Tongue (tissue), 2 donors: ENCODE data around the gene GRK4. TPM values are rescaled to one million over a fixed set of nuclear protein-coding genes. Genes with fewer than 3 reads are reported as not detected.
"Not testable (repeated sequence)": the region's sequence is repeated elsewhere in the genome, so short reads cannot be mapped to it uniquely, and the experiment has no call there.

ENCODE experiments used
- DNase-seq: peaks from one replicate; pipeline ENCODE4 v3.0.0-alpha.2; 2015
- total RNA-seq: library from RNA; depleted of rRNA; stranded (reverse); fragments of >200 nt; gene quantifications from one replicate; pipeline ENCODE4 v1.2.3, GENCODE V29; 2014

GRK4 gene
- total RNA-seq, 1 donor from 2014 or later: 7.4 TPM

DNA sequence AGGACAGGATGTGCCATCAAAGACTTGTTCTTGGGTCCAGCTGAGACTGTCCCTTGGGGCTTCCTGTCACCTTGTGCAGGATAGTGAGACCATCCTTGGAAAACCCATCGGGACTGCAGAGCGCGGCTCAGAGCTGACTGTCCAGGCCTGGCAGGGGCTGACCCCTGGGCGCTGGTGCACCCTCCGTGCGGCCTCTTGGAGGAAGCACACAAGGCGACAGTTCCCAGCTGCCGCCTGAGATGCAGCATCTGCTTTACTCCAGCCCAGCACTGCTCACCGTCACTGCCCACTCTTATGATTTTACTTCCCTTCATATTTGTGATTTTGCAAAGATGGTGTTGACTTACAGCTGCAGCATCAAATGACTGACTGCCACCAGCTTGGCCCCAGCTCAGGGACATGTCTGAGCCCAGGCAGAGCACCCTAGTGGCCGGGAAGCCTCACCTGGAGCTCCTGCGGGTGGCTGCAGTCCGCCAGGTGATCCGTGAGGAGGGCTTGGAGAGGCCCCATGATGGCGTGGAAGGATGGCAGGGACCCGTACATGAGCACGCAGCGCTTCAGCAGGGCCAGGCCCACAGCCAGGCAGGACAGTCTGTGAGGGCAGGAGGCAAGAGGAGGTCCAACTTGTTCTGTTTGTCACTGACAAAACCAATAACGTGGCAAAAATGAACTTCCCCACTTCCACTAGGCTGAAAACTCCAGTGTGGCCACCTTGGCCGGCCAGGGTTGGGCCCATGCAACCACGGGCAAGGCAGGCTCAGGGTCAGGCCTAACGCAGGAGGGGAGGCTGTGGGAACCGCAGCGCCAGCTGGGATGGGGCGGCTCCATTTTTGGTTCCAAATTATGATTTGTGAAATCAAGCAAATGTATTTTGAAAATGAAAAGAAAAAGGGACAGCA is 22.0 kb upstream of the GRK4 start:
- DNase-seq: no peak

DNA sequence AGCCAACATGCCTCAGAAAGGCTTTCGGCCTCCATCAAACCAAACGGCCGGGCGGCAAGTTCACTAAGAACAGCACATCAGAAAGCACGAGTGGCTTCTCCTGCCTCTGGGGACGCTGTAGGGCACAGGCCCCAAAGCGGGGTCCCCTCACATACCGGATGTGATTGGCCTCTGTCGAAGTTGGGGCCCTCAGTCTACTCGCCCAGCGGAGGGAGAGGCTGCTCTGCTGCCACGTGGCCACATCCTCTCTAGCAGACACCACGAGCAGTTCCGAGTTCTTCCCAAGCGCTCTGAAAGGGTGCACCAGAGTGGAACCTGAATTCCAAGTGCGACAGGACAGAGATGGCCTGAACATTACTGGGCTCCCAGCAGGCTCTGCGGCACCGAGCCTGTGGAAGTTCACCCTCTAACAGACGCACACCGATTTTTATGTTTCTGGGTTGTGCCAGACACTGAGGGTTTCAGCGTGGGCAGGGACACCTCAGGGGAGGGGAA is 21.3 kb upstream of the GRK4 start:
- DNase-seq: no peak

DNA sequence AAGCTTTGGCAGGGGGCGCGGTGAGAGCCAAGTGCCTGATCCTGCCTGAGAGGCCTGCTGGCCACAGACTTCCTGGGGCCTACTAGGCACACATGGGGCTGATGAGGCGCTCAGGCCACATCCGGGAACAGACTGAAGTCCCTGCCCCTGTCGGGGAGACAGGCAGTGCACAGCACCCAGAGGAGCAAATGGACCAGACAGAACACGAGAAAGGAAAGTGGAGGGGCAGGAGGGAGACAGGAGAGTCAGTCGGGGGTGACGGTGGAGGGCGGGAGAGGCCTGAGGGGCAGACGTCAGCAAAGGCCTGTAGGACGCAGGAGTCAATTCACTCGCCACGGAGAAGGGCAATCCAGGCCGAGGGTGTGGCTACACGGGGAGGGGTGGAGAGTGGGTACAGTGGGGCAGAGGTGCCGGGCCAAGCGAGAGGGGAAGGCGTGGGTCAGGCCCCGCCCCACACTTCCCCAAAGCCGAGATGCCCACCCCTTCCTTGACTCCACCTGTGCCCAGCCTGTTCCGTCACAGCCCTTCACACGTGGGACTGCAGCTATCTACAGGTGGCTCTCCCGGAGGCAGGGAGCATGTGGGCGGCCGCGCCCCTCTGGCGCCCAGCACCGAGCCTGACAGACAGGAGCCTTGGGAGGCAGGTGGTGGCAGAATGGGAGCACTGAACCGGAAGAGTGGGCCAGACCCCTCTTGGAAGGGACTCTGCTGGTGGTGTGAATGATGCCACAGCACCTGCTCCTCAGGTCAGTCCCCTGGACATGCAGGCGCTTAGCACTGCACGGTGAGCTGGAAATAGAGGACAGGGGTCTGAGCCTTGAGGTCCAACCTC is 20.6 kb upstream of the GRK4 start:
- DNase-seq: no peak

DNA sequence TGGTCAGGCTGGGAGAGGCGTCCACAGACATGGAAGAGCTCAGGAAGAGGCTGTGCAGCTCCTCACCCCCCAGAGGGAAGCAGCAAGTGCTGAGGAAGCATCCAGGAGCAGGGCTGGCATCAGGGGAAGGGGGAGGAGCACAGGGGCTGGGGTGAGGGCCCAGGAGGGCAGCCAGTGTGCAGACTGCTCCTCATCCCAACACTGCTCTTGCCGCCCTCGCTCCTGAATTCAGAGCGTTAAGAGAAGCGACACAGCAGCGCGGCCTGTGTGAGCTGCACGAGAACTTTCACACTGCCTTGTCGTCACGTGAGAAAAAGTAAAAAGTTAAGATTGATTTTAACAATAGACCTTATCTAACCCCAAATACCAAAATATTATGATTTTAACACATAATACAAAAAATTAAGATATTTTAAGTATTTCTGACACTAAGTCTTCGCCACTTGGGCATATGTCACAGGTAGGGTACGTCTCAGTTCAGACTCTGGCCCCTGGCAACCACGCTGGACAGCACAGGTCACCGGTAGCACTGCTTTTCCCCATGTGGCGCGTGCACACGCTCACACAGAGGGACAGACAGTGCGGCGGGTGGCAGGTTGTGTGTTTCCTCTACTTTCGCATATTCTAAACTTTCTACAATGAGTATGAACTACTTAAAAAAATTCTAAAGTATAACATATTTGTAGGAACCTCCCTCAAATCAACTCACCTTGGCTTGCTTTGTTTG is 19.8 kb upstream of the GRK4 start:
- no peak for DNase-seq

DNA sequence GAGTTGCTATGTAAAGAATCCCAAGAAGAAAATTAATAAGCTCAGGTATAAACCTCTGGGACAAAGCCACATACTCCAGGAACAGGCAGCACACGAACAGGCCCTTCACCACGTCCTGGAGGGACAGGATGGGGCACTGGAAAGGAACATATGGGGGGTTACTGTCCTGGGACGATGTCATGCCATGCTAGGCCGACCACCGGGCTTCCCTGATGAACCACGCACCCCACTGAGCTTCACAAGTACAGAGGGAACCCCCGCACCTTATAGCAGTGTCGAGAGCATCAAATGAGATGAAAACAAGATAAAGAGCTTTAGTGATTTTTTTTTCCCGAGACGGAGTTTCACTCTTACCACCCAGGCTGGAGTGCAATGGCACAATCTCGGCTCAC is 19.3 kb upstream of the GRK4 start:
- no peak for DNase-seq

DNA sequence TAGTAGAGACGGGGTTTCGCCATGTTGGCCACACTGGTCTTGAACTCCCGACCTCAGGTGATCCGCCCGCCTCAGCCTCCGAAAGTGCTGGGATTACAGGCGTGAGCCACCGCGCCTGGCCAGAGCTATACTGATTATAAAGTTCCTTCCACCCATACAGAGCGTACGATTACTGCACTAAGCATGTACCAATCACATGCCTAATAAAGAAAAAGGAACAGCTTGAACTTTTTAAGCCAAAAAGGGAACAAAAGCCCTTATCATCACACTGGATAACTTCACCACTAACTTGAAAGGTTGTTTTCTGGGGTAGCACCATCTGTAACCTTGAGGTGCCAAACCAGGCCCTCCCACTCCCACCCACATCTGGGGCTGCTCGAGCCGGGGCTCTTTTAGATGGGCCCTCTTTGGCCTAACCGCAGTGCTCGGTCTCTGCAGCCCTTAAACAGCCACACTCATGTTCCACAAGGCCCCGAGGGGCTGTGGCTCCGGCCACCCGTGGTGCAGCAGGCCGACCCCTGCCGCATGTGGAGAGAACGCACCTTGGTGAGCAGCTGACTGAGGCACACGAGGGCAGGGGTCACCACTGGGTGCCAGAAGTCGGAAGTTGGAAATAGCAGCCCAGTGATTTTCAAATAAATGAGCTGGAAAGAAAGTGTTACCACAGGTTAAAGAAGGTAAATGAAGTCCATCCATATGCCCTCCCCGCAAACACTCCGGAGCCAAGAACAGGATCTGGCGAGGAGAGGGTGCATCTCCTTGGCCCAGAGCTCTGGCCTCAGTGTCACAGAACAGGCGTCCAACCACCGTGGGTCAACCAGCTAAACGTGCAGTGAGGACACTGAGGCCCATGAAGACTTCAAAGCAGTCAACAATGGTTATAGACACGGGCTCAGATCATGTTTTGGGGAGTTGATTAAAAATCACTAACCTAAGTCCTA is 18.5 kb upstream of the GRK4 start:
- no peak for DNase-seq

DNA sequence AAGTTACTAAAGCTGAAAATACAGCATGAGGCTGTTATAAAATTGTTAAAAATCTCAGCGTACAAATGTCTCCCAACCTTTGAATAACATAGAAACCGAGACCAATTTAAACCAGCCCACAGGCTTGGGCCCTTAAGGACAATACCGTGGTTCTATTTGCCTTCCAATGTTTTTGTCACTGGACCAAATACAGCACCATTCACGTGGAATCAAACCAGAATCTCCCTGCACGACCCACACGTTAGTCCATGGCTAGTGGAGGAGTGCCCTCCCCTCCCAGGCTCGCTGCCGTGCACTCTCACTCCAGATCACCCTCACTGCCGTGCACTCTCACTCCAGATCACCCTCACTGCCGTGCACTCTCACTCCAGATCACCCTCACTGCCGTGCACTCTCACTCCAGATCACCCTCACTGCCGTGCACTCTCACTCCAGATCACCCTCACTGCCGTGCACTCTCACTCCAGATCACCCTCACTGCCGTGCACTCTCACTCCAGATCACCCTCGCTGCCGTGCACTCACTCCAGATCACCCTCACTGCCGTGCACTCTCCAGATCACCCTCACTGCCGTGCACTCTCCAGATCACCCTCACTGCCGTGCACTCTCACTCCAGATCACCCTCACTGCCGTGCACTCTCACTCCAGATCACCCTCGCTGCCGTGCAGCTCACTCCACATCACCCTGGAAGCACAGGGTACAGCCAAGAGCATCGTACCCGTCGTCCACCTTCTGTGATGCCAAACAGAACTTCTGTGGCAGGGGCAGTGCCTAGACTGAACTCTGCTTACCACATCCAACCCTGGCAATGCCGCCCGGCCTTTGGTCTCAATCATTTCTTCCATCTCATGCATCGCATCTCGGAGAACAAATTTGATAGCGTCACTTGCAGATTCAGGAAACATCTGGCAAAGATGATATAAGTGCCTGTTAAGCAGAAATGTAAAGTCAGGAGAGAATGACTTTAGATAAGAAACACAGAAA is 17.5 kb upstream of the GRK4 start:
- DNase-seq: not testable (repeated sequence)

DNA sequence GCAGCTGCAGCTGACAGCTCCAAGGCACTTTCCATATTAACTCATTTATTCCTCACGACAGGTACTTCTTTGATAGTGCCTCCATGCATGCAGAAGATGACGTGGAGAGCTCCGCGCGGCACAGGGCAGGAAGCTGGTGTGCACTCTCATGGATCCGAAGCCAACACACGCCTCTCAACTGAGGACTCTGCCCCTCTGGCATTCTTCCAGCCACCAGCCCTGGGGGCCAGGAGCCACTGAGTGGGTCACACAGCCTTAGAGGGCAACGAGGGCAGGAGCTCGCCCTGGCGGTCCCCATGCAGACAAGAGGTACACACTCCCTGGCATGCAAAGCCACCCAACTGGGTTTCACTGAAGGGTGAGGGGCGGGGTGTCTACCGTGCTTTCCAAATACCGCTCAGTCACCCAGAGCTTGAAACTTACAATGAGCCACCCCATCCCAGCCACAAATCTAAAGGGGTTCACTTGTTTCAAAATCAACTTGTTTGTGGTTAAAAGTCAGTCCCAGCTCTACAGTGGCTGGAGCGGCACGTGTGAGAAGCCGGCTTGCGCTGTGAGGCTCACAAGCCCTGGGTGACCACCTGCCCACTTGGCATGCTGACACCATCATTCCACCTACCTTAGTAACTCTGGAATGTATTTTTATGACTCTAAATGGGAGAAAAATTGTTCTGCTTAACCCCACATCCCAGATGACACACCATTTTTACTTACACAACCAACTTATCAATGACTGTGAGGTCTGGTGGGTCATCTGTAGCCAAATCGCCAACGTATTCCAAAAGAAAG is 16.4 kb upstream of the GRK4 start:
- no peak for DNase-seq

DNA sequence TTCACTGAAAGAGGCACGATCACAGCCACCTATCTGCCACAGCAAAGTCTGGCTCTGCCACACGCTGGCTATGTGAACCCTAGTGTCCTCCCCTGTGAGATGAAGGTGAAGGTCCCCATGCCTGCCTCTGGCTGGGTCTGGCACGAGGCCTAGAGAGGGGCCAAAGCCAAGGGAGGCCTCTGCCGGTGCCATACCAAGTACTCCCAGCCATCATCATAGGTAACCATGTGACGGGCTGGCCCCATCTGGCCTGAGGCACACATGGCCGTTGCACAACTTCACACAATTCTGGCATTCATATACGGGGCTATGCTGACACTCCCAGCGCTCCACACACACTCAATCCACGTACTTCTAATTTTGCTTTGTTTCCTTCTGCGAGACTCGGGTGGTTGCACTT is 15.4 kb upstream of the GRK4 start:
- DNase-seq: no peak

DNA sequence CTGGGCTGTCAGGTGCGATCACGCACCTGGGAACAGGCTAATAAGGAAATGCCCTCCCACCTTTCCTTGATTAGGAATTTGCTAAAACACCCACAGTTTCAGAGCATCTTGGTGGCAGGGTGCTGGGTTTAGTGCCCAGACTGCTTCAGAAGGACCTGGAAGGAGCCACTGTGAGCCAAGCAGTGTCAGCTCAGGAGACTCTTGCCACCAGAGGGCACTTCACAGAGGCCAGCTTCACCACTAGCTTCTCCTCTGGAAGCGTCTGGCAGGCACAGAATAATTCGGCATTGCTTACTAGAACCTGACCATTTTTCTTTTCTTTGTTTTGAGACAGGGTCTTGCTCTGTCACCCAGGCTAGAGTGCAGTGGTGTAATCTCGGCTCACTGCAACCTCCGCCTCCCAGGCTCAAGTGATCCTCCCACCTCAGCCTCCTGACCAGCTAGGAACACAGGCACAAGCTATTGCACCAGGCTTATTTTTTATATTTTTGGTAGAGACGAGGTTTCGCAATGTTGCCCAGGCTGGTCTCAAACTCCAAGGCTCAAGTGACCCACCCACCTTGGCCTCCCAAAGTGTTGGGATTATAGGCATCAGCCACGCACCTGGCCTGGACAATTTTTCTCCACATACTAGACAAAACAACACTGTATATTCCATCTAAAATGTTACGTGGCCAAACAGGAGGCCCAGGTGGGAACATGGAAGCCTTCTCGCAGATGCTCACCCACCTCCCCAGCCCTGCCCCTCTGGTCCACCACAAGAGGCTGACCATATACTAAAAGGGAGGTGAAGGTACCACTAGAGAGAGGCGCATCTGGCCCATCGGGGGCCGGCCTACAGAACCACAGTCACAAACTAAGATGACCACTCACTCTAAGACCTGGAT is 14.2 kb upstream of the GRK4 start:
- DNase-seq: no peak

DNA sequence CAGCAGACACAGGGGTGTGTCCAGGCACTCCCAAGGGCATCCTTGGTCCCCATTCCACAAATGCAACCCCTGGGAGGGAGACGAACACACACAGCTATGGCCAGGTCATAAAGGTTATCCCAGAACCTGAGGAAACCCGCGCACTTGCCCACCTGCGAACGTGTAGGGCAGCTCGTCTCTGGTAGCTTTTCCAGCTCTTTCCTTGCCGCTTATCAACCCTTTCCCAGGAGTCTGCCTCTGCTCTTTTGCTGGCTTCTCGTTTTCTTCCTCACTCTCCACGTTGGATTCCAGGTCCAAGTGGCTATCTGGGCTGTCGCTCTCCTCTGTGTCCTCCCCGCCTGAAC is 13.6 kb upstream of the GRK4 start:
- no peak for DNase-seq

DNA sequence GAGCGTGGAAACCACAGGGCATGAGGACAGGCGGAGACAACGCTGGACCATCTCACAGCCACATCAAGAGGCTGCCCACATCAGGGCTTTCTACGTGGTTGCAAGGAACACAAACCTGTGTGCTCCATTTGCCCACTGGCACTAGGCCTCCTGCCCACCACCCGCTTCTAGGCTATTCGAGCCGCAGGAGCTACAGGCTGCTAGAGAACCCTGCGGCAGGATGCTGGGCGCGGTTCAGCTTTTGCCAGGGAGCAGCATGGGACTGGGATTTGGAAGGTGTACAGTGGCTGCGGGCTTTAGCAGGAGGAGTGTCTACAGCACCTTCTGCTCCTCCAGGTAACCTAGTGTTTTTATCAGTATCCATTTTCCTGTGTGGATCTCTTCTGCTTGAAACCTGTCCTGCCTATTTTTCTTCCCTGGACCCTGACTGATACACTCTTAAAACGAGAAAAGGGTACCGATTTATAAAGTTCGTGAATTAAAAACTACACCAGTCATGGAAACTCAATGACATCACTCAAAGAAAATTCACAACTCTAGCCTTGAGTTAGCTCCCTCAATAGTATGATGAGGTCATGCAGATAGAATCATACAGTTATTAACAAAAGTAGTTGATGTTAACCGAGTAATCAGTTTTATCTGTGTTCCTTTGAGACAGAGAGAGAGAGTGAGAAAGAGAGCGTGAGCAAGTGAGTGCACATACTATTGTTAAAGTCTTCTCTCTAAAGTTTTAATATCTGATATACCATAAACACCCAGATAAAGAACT is 13.0 kb upstream of the GRK4 start:
- DNase-seq: no peak

DNA sequence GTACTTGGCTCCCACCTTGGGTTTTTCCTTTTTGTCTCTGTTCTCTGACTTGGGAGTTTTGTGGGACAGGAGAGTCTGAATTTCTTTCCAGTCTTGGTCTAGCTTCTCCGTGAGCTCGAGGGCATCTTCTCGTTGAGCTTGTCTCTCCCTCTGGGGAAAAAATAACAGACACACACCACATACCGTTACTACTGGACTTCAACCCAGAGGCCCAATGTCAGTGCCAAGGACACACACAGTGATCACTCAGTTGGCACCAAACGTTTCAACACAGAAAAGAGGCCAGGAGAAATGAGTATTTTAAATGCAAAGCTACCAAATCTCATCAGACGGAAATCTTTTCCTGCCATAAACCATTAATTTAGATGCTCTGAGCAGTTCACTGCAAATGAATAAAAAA is 9.9 kb upstream of the GRK4 start:
- no peak for DNase-seq

DNA sequence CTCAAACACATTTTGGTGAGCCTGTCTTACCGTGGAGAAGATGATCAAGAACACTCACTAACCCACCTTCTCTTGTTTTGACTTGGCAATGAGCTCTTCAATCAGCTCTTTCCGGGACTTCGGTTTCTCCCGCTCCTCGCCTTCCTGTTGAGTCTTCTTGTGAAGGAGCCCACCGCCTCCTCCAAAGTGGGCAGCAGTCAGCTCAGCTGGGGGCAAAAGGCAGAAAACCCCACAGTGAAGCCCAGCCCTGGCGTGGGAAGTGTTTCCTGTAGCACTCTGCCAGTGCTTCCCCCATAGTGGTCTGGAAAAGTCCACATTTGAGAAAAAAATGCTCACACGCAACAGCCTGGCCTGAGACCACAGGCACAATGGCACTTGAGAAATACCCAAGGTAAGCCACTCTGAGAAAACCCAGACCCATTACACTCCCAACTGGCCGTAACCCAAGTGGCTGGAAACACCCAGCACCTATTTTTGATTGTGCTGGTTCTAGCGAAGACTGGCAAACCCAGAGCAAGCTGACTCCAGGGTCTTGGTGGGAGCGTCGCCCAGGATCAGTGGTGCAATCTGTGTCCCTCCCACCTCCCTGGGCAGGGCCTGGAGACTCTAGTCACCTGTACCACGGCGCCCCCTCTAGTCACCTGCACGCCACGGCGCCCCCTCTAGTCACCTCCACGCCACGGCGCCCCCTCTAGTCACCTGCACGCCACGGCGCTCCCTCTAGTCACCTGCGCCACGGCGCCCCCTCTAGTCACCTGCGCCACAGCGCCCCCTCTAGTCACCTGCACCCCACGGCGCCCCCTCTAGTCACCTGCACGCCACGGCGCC is 8.8 kb upstream of the GRK4 start:
- DNase-seq: no peak

DNA sequence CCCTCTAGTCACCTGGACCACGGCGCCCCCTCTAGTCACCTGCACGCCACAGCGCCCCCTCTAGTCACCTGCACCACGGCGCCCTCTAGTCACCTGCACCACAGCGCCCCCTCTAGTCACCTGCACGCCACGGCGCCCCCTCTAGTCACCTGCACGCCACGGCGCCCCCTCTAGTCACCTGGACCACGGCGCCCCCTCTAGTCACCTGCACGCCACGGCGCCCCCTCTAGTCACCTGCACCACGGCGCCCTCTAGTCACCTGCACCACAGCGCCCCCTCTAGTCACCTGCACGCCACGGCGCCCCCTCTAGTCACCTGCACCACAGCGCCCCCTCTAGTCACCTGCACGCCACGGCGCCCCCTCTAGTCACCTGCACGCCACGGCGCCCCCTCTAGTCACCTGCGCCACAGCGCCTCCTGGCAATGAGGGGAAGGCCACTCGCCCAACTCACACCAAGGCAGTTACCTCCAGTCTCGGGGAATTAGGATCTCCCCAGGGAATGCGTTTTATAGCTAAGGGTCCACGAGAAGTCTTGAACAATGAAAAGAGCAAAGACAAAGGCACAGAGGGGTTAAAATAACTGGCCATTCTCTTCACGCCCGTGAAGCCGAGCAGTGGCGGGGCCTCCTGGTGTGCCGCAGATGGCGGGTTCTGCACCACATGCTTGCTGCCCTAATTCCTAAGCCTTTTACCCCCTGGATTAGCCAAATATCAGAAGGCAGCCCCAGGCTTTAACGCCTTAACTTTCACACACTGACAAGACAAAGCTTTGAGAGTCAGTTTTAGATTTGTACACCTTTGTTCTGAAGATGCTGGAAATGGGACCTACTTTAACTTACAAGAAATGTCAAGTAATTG is 8.0 kb upstream of the GRK4 start:
- not testable (repeated sequence) for DNase-seq

DNA sequence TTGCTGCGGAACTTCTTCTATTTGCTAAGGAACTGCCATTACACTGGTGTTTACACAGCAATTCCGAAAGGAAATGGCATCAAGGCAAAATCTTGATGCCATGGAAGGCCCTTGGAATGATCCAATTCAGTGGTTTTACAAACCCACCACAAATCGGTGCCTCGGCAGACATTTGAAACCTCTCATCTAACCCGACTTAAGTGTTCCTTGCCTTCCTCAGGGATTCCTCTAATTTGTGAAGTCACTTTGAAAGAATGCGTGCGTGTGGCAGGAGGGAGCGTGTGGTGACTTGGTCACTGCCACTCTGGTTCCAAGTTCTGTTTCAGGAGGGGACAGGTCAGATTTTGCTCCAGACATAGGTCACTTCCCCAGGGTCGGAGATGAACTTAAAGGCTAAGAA is 4.9 kb upstream of the GRK4 start:
- DNase-seq: peak; percentile 39
